Stimulated activated CD4-positive, alpha-beta T cell treated with anti-CD3 and anti-CD28 coated beads, Interleukin-2, amount 100 ng/mL, for 4 hours (primary cell): ENCODE results near the gene C10orf105.

Experiments used
- DNase-seq: peaks from one replicate; pipeline ENCODE4 v3.0.0-alpha.2; 2020; ENCODE audit warnings: low read depth

Gene C10orf105

DNA sequence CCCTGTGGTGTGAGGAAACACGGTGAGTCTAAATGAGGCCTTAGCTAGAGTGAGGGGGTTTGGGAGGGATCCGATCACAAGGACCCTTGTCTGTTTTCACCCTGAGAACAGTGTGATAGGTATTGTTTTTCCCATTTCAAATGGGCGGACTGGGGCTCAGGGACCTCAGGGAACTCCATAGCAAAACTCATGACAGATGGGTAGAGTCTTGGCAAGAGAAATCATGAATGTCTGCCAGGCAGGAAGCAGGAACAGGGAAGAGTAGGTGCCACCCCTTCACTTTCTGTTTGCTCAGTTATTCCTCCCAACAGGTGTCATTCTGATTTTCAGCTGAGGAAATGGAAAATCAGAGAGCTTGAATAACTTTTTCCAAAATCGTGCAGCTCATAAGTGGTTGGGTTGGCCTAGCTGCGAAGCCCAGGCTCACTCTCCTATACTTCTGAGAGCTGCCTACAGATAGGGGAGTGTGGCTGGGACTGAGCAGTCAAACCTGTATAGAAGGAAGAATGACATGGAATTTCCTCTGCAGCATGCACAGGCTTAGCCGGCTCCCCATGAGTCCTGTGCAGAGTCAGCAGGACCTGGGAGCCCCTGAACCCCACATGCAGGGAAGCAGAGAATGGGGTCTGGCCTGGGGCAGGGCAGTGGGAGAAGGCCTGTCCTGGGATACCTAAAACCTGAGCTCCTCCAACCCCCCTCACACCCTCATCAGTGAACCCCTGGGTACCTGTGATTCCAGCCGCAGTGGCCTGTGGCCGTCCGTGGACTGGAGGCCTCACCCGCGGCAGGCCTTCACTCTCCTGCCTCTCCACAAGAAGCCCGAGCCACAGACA lies 17.6 kb upstream of the C10orf105 start:
- peak; percentile 58 for DNase-seq

DNA sequence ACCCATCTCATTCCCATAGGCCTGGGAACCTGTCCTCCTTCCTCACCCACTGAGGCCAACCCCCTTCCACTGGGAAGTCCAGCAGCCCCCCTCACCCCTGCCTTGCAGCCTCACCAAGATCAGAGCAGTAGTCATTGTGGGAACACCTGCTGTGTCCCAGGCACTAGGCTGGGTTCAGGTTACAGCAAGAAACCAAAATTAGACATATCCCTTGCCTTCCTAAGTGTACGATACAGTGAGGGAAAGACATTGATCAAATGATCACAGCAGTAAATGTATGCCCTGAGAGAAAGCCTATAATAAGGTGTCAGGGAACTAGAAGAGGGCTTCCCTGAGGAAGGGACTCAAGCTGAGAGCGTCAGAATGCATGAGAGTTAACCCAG lies 17.0 kb upstream of the C10orf105 start:
- DNase-seq: no peak

DNA sequence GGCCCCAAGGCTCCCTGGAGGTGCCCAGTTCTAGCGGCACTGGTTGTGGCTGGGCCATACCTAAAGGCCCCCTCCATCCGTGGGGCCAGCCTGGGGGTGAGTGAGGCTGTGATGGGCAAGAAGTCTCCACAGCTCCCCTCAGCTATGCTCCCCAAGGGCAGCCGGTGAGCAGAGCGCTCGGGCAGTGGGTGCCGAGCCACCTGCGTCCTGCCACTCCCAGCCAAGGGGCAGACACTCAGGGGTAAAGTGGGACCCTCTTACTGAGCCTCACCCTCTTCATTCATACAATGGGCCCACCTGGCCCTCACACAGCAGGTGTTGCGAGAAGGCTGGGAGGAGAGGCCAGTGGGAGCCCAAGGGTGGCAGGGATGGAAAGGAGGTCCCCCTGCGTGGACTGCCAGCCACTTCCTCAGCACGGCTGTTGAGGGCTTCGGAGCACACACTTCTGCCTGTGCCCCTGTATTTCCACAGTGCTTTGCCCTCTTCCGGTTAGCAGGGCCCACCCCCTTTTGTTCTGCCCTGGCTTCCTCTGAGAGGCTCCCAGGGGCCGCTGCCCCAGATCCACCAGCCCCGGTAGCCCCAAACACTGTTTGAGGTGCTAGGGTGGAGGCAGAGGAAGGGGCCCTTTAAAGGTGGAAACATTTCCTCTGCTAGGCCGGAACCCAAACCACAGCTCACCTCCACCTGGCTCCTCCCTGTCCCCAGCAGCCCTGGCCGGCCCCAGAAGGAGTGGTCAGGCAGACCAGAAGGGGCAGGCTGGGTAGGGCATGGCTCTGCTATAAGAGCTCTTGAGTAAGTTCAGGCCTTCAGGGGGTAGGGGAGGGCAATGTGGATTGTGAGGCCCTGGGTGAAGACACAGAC lies 16.4 kb upstream of the C10orf105 start:
- DNase-seq: peak; percentile 55

DNA sequence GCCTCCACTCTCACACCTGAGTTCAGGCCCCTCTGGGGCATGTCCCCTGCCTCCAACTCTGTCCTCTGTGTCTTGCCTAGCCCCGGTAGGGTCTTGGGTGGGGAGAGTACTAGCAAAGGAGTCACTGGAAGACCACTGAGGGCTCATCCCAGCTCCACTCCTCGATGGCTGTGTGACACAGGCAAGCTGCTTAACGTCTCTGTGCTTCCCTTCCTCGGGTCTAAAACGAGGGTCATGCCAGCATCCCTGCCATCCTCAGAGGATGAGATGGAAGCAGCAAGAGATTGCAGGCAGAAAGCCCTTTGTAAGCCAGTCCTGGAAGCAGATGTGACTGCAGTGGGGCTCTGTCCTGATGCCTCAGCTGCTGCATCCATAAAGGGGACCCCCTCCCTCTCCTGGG lies 15.2 kb upstream of the C10orf105 start:
- no peak for DNase-seq

DNA sequence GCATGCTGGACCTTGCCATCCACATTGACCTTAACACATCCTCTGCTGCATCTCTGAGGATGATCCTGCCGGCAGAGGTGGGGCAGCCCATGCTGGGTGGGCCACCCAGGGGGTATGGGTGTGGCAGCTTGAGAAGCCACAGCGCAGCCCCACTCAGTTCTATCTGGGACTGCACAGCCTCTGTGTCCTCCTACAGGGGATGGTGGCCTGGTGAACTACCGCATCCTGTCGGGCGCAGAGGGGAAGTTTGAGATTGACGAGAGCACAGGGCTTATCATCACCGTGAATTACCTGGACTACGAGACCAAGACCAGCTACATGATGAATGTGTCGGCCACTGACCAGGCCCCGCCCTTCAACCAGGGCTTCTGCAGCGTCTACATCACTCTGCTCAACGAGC lies 12.2 kb upstream of the C10orf105 start:
- DNase-seq: no peak

DNA sequence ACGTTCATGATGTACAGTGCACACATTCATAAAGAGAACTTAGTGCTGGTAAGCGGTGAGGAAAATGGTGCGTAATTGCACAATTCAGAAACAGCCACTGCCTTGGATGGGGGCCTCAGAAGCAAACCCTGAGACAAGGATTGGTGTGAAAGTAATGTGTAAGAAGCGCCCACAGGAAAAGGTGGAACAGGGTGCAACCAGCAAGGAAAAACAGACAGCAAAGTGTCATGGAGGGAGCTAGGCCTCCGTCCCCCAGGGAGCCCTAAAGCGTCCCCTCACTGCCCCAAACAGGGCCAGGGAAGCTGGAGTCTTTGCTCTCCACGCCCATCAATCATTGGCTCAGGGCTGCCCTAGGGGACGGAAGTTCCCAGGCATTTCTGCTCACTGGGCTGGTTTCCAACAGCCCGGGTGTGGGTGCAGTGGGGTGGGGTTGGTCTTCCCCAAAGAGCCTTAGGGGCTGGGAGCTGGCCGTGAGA lies 9.6 kb upstream of the C10orf105 start:
- DNase-seq: no peak

DNA sequence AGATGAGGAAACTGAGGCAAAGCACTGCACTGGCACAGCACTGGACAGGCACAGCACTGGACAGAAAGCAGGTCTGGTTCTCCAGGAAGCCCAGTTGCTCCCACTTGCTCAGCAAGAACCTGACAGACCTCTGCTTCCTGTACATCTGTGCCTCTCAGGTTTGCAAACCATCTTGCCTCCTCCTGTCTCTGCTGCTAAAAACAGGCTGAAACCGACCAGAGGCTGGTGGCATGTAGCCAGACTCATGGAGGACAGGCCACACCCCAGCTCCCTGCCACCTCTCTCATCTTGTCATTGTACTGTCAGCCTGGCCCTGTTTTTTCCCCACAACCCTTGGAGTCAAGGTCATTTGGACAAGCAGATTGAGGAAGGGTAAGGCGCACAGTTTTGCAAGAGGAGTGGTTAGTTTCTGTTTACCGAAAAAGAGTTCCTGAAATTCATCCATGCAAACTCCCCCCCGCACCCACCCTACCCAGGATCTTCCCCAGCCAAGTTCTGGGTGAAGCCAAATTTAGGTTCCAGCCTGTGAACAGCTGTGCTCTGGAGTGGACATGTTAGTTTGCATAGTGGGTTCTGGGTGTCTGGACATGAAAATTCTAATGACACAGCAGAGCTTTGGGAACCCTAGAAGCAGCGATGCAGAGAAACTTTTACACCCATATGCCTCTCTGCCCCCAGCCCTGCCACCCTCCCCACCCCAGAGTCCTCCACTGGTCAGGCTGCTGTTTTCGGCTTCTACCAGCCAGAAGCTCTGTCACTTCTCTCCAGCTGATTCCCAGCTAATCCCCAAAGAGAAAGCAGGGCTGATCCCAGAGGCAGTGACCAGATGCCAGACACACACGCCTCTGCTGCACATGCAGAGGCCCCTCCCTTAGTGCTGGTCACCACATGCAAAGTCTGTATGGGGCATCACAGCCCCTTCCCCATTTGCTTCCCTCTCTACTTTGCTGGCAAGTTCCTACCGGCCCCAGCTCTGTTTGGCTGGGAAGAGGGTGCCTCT lies 8.5 kb upstream of the C10orf105 start:
- DNase-seq: no peak

DNA sequence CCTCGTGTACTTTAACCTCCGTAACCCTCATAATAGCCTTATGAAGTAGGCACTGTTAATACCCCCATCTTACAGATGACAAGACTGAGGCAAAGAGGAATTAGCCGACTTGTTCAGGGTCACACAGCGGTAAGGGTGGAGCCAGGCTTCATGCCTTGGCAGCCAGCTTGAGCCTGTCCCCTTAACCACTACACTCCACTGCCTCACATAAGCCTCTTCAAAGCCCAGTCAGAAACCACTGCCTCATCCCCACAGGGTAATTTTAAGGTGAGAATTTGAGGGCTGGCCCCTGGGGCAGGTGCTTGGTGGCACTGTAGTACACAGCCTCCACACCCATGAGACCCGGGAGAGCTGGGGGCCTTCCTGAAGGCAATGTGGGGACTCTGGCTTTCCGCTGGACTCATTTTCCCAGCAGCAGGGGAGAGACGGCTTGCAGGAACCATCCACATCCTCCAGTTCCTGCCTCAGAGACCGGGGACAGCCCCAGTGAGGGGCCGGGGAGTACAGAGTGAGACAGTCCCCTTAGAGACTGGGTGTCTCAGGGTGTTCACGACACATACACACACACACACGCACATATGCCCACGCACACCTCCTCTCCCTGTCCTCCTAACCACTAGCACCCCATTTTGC lies 7.6 kb upstream of the C10orf105 start:
- peak; percentile 70 for DNase-seq

DNA sequence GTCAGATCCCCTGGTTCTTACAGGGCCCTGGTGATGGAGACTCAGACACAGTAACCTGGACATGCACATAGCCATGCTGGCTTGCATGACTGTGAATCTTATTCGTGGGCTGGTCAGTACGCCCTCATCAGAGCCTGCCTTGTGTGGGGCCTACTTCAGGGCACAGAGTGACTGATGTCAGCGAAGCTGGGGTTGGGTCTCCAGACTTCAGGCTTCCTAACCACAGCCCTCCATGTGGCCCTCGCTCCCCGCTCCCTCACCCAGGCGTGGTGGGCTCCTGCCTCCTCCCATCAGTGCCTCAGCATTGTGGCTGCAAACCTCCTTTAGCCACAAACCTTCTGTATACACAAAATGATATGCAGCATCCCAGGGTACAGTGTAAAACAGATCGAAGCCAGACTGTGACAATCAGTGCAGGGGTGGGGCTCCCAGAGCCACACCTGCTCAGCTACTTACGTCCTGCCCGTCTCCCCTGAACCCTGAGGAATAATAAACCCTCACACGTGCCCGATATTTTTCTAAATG lies 7.1 kb upstream of the C10orf105 start:
- no peak for DNase-seq

DNA sequence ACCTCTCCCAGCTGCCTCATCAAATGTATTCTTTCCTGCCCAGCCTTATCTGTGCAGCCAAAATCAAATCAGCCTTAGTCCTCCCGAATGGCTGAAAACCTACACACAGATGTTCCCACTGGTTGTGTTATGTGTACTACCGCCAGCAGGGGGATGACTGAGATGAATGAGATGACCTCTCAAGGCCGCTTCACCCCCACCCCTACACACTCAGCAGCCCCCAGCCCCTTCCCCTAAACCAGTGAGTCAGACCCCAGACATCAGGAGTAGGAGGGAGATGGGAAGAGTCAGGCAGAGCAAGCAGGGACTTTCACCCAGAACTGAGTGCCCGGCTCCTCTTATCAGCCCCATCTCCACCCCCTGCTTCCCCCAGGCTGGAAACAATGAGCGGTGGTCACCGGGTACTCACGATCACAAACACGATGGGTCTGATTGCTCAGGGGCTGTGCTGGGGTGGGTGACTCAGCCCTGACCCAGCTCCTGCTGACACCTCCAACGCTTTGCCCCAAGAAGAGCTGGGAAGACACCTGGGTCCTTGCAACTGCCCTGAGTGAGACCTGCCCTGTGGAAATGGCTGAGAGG lies 6.5 kb upstream of the C10orf105 start:
- DNase-seq: peak; percentile 84

DNA sequence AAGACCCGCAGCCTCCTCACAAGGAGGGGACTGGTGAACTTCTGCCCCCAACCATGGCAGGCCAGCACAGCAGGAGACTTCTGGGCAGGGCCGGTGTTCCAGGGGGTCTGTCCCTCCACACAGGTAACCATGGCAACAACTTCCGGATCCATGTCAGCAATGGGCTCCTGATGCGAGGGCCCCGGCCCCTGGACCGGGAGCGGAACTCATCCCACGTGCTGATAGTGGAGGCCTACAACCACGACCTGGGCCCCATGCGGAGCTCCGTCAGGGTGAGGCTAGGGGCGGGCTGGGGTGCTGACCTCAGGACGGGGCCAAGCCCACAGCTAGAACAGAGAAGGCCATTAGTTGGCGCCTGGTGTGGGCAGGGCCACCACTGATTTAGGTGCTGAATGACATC lies 5.7 kb upstream of the C10orf105 start:
- DNase-seq: no peak

DNA sequence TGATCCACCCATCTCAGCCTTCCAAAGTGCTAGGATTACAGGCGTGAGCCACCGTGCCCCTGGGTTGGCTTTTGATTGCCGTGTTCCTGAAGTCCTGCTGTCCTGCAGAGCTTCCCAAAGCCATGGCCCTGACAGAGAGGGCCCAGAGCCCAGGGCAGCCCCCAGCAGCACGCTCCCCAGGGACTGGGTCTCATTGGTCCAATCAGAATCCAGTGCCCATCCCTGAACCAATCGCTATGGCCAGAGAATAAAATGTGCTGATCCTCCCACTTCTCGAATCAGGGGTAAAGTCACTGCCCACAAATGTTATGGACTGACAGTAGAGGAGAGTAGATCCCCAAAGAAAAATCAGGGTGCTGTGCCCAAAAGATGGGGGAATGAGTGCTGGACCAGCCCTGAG lies 5.0 kb upstream of the C10orf105 start:
- no peak for DNase-seq

DNA sequence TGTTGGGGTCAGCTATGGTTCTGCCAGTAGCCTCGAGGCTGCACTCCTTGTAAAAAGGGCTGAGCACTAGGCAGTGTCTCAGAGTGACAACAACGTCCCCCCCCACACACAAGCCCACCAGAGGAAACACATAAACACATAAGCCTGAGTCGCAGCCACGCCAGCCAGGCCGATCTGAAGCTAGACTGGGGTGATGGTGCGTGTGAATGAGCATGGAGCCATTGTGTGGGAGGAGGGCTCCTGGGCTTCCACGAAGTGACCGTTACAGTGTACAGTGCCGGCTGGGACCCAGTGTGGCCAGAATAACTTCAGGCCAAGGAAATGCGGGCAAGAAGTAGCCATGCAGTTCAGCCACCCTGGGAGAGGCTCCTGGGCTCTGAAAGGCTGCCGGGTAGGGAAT lies 3.7 kb upstream of the C10orf105 start:
- no peak for DNase-seq

DNA sequence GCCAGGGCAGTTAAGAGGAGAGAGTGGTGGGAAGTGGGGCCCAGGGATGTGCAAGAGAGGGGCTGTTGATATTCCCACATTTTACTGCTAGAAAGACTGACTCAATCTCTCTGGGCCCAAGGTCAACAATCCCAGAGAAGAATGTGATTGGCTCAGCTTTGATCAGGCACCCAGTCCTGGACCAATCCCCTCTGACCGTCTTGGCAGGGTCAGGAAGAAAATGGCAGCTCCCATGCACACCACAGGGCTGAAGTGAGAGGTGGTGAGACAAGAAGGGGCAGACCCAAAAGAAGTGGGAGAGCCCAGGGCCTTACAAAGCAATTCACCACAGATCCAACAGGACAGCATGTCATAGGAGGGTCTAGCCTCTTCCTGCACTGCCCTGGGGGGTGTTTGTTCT lies 3.3 kb upstream of the C10orf105 start:
- no peak for DNase-seq

DNA sequence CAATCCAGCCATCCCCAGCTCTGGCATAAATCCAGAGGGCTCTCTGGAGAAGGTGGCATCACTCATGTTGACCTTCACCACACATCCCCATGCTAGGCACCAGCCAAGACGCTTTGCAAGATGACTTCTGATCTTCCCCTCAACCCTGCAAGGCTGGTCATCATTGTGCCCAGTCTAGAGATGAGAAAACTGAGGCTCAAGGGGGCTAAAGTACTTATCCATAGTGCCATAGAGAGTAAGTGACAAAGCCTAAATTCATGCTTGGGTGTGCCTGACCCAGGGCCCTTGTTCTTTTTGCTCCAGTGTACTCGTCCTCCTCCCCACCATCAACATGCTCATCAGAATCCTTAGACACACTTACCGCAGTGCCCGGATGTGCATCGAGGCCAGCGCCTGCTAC lies 1.7 kb upstream of the C10orf105 start:
- DNase-seq: no peak

DNA sequence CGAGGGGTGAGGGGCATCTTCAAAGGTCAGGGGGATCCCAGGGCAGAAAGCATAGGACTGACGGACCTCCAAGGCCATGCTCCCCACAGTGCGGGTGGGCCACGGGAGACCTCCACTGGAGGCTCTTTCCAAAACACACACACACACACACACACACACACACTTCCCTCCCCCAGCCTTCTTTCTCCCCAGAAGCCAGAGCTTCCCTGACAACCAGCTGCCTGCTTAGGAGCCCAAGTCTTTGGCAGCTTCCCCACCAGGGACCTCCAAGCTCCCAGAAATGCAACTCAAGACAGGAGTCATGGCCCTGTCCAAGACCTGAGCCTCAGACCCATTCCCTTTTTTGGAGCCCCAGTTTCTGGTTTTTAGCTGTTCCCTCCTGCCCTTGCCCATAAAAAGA lies 710 bp upstream of the C10orf105 start:
- no peak for DNase-seq

DNA sequence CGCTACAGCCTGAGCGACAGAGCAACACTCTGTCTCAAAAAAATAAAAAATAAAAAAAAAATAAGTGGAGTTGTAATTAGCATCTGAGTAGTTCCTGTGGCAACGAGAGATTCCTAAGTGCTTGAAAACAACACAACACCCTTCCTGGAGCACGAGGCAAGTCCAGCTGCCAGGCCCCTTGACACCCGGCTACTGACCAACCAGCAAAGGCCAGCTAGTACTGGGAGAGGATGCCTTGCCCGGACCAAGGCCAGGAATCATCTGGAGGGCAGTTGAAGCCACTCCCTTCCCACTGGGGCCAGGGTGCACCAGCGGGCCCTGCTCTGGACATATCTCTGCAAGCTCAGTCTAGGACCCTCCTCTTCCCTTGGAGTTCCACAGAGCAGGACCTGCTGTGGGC lies 536 bp downstream of the C10orf105 start:
- DNase-seq: no peak

DNA sequence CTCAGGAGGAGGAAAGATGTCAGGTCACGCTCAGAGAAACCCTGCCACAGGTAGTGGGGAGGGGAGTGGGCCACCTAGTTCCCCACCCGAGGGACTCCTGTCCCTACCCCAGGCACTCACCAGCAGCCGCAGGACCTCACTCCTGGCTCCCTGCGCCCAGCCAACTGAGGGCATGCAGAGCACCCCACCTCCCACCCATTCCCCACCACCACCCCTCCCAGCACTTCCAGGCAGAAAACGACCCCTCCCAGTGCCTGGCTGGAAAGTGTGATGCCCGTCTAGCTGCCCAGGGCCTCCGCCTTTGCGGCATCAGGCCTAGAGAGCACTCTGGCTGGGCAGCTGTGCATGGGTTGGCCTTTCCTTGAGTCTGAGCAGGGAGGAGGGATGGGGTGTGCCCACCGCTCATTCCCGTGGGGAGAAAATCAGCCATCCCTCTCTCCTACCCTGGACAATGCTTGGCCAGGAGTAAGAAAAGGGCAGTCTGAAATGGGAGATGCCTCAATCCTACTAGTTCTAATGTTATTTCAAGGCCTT lies 1.3 kb downstream of the C10orf105 start:
- no peak for DNase-seq

DNA sequence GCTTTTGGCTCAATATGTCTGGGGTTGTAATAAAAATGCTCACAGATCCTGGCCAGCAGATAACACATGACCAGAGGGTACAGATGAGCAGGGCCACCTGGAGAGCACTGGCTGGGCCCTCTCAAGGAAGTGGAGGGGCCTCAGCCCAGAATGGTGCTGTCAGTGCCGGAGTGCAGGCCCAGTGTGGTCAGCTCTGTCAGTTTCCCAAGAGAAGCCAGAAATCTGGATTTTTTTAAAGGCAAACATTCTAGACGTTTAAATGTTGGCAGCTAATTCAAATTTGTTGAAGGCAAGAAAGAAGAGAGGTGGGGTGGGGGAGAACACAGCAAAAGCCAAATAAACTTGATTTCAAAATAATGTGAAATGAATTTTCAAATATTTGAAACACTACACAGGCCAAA lies 2.0 kb downstream of the C10orf105 start:
- DNase-seq: no peak

DNA sequence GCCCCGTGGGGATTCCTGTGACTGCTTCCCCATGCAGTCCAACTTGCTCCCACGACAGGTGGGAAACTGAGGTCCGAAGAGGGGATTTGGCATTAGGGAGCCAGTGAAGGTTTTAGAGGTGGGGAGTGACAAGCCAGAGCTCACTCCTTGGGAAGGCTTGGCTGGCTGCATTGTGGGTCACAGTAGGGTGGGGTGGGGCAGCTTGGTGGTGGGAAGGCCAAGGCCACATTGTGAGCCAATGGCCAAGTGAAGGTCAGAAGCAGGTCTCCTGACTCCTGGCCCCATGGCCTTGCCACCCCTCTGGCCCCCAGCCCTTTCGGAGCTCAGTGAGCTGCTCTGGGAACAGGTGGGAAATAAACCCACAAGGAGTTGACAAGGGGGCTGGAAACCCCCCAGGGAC lies 2.5 kb downstream of the C10orf105 start:
- DNase-seq: no peak

DNA sequence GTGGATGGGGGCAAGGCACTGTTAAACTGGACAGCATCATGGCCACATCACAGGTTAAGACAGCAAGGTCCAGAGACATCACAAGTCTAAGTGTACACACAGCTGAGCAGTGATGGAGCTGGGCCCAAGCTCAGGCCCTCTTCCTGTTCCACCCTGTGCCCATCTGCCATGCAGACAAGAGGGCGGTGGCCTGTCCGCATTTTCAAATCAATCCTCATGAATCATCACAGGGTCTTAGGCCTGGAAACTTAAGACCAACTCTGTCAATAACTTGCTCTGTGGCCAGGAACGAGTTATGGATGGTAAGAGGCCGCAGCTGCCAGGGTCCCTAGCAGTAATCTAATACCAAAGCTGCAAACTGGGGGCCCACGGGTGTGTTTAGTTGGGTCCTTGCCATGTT lies 3.2 kb downstream of the C10orf105 start:
- no peak for DNase-seq
